ENCODE results near the gene SUPT20H.

Gene SUPT20H

DNA sequence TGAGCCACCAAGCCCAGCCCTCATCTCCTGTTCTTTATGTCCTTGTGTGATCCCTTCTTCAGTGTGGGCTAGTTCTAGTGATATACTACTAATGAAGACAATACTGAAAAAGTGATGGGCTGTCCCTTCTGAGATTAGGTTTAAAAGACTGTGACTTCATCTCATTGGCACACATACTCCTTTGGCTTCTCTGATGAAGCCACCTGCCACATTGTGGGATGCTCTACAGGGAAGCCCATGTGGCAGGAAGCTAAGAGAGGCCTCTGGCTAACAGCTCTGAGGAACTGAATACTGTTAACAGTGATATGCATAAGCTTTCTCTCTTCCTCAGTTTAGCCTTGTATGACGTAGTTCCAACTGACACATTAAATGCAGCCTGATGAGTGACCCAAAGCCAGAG lies 32.3 kb upstream of the SUPT20H start:
- ATAC-seq = no peak
- TF ChIP-seq ESRRG (CRISPR knock-in tag; IDR thresholded peaks at IDR 0.05) (no peak), ZFP3 (CRISPR knock-in tag; IDR thresholded peaks at IDR 0.05) (no peak), TCF4 (CRISPR knock-in tag; IDR thresholded peaks at IDR 0.05; ENCODE audit: borderline replicate concordance) (no peak), ARNTL (CRISPR knock-in tag; IDR thresholded peaks at IDR 0.05; ENCODE audit: borderline replicate concordance, low read depth) (no peak), CREB5 (CRISPR knock-in tag; IDR thresholded peaks at IDR 0.05; ENCODE audit: low read depth) (no peak), RARB (CRISPR knock-in tag; IDR thresholded peaks at IDR 0.05) (no peak), POU6F1 (CRISPR knock-in tag; IDR thresholded peaks at IDR 0.05; ENCODE audit: borderline replicate concordance, low read depth) (no peak), ZNF70 (CRISPR knock-in tag; IDR thresholded peaks at IDR 0.05) (no peak), ZC3H10 (CRISPR knock-in tag; IDR thresholded peaks at IDR 0.05) (no peak), SNAI2 (CRISPR knock-in tag; IDR thresholded peaks at IDR 0.05) (no peak), BACH2 (CRISPR knock-in tag; IDR thresholded peaks at IDR 0.05; ENCODE audit: borderline replicate concordance) (no peak), ZNF565 (CRISPR knock-in tag; conservative IDR thresholded peaks at IDR 0.05; ENCODE audit: low read depth) (no peak), GLIS3 (CRISPR knock-in tag; IDR thresholded peaks at IDR 0.05) (no peak), ZFP30 (CRISPR knock-in tag; IDR thresholded peaks at IDR 0.05) (no peak), ISL1 (CRISPR knock-in tag; IDR thresholded peaks at IDR 0.05) (no peak), CSDC2 (CRISPR knock-in tag; IDR thresholded peaks at IDR 0.05) (no peak)
- TF ChIP-seq, protein P1, sequence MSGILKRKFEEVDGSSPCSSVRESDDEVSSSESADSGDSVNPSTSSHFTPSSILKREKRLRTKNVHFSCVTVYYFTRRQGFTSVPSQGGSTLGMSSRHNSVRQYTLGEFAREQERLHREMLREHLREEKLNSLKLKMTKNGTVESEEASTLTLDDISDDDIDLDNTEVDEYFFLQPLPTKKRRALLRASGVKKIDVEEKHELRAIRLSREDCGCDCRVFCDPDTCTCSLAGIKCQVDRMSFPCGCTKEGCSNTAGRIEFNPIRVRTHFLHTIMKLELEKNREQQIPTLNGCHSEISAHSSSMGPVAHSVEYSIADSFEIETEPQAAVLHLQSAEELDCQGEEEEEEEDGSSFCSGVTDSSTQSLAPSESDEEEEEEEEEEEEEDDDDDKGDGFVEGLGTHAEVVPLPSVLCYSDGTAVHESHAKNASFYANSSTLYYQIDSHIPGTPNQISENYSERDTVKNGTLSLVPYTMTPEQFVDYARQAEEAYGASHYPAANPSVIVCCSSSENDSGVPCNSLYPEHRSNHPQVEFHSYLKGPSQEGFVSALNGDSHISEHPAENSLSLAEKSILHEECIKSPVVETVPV (CRISPR knock-in tag; IDR thresholded peaks at IDR 0.05) = no peak
- TF ChIP-seq, protein P2, sequence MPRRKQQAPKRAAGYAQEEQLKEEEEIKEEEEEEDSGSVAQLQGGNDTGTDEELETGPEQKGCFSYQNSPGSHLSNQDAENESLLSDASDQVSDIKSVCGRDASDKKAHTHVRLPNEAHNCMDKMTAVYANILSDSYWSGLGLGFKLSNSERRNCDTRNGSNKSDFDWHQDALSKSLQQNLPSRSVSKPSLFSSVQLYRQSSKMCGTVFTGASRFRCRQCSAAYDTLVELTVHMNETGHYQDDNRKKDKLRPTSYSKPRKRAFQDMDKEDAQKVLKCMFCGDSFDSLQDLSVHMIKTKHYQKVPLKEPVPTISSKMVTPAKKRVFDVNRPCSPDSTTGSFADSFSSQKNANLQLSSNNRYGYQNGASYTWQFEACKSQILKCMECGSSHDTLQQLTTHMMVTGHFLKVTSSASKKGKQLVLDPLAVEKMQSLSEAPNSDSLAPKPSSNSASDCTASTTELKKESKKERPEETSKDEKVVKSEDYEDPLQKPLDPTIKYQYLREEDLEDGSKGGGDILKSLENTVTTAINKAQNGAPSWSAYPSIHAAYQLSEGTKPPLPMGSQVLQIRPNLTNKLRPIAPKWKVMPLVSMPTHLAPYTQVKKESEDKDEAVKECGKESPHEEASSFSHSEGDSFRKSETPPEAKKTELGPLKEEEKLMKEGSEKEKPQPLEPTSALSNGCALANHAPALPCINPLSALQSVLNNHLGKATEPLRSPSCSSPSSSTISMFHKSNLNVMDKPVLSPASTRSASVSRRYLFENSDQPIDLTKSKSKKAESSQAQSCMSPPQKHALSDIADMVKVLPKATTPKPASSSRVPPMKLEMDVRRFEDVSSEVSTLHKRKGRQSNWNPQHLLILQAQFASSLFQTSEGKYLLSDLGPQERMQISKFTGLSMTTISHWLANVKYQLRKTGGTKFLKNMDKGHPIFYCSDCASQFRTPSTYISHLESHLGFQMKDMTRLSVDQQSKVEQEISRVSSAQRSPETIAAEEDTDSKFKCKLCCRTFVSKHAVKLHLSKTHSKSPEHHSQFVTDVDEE (CRISPR knock-in tag; IDR thresholded peaks at IDR 0.05) = no peak
- TF ChIP-seq, protein P3, sequence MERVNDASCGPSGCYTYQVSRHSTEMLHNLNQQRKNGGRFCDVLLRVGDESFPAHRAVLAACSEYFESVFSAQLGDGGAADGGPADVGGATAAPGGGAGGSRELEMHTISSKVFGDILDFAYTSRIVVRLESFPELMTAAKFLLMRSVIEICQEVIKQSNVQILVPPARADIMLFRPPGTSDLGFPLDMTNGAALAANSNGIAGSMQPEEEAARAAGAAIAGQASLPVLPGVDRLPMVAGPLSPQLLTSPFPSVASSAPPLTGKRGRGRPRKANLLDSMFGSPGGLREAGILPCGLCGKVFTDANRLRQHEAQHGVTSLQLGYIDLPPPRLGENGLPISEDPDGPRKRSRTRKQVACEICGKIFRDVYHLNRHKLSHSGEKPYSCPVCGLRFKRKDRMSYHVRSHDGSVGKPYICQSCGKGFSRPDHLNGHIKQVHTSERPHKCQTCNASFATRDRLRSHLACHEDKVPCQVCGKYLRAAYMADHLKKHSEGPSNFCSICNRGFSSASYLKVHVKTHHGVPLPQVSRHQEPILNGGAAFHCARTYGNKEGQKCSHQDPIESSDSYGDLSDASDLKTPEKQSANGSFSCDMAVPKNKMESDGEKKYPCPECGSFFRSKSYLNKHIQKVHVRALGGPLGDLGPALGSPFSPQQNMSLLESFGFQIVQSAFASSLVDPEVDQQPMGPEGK (CRISPR knock-in tag; IDR thresholded peaks at IDR 0.05; ENCODE audit: borderline replicate concordance) = no peak

DNA sequence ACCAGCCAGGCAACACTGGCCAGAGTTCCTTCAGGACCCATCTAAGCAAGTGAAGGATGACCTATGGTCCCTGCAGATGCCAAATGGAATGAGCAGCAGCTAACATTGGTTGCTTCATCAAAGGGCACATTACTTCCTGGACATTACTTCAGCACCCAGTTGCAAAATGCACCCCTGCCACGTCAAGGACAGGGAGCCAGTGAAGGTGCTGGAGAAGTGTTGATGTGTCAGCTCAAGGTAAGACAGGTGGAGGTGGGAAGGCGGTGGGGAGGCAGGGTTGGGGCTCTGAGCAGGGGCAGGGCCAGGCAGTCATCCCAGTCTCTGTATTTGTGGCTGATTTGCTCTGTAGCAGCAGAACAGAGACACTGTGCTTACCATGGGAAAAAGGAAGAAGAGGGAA lies 31.4 kb upstream of the SUPT20H start:
- ATAC-seq = no peak
- TF ChIP-seq RARB (CRISPR knock-in tag; IDR thresholded peaks at IDR 0.05) = no peak
- no peak for TF ChIP-seq PPARA (CRISPR knock-in tag; IDR thresholded peaks at IDR 0.05; ENCODE audit: borderline replicate concordance)
- no peak for TF ChIP-seq BACH2 (CRISPR knock-in tag; IDR thresholded peaks at IDR 0.05; ENCODE audit: borderline replicate concordance)
- TF ChIP-seq CREB5 (CRISPR knock-in tag; IDR thresholded peaks at IDR 0.05; ENCODE audit: low read depth) = no peak
- TF ChIP-seq, protein P1 (CRISPR knock-in tag; IDR thresholded peaks at IDR 0.05) = no peak
- TF ChIP-seq ZNF70 (CRISPR knock-in tag; IDR thresholded peaks at IDR 0.05) = no peak
- no peak for TF ChIP-seq TCF4 (CRISPR knock-in tag; IDR thresholded peaks at IDR 0.05; ENCODE audit: borderline replicate concordance)
- TF ChIP-seq, protein P3 (CRISPR knock-in tag; IDR thresholded peaks at IDR 0.05; ENCODE audit: borderline replicate concordance) = no peak
- TF ChIP-seq TOX (CRISPR knock-in tag; IDR thresholded peaks at IDR 0.05; ENCODE audit: borderline replicate concordance) = no peak
- no peak for TF ChIP-seq ZC3H10 (CRISPR knock-in tag; IDR thresholded peaks at IDR 0.05)
- no peak for TF ChIP-seq ZFP30 (CRISPR knock-in tag; IDR thresholded peaks at IDR 0.05)
- TF ChIP-seq ESRRG (CRISPR knock-in tag; IDR thresholded peaks at IDR 0.05) = no peak
- no peak for TF ChIP-seq ZFP3 (CRISPR knock-in tag; IDR thresholded peaks at IDR 0.05)
- no peak for TF ChIP-seq CSDC2 (CRISPR knock-in tag; IDR thresholded peaks at IDR 0.05)
- no peak for TF ChIP-seq SNAI2 (CRISPR knock-in tag; IDR thresholded peaks at IDR 0.05)

Measured in SK-N-SH treated with all-trans-retinoic acid at 6 μM for 48 hours (cell line).